AML-193 (cell line): Measurements from ENCODE around the gene FAM168B.

Experiments
- DNase-seq, 2 experiments: peaks; one replicate each; lab custom pipeline; 2025; lab: John Stamatoyannopoulos, UW

FAM168B gene

GRCh38 chr2:131055169-131056065 lies 37.8 kb downstream of the FAM168B start:
- DNase-seq, result no peak

- no peak for DNase-seq
Measured at GRCh38 chr2:131054488-131054887, 38.8 kb downstream of the FAM168B start.

- DNase-seq, result no peak
Measured at GRCh38 chr2:131052741-131053263, 40.5 kb downstream of the FAM168B start.

- no peak for DNase-seq
Measured at GRCh38 chr2:131050896-131051295, 42.4 kb downstream of the FAM168B start.

DNA sequence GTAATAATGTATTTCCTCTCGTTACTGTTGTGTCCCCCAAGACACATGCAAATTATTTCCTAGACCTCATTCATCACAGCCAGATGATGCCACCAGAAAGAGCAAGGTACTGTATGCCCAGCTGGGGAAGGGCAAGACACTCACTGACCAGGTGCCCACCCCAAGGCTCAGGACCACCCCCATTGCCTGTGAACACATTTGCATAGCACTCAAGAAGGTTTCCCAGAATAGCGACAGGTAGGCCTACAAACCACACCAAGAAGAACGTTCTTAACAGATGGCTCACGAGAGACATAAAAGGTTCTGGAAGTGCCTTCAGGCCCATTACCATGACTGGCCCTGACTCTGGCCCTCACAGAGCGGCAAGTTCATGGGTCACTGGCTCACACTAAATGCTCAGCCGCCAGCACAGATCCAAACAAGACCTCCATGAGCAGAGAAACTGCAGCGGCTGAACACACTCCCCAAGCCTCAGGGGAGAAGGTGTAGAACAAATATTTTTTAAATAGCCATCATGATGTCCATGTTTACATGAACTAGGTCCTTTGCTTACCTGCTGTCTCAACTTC lies 44.0 kb downstream of the FAM168B start:
- DNase-seq, result no peak

GRCh38 chr2:131048641-131049040 lies 44.6 kb downstream of the FAM168B start:
- no peak for DNase-seq

DNA sequence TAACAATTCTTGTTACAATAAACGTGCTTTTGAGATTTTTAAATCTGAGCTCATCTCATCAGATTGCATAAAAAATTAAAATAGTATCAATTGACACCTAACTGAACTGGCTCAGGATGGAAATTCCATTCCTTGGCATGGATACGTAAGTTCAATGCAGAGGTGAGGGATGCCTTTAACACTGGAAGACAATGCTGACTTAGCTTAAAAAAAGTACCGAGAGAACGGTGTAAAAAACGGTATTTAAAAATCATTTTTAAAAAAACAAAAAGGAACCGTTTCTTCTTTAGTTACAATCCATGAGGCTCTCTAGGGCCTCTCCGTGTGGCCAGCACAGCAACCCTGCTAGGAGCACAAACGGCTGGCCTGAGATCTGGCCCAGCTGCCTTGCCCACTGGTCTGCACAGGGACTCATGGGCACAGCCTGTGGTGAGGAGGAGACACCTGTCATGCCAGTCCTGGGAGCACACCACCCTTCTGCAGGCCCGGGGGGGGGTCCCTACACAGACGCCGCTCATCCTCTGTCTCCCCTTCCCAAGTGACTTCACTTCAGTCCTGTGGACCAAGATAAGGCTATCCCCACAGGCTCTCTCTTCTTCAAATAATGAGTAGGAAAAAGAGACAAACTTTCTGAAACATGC lies 45.2 kb downstream of the FAM168B start:
- no peak for DNase-seq

GRCh38 chr2:131046918-131047652 lies 46.2 kb downstream of the FAM168B start:
- no peak for DNase-seq

- DNase-seq, result no peak
Measured at GRCh38 chr2:131046028-131046917, 47.0 kb downstream of the FAM168B start.

DNA sequence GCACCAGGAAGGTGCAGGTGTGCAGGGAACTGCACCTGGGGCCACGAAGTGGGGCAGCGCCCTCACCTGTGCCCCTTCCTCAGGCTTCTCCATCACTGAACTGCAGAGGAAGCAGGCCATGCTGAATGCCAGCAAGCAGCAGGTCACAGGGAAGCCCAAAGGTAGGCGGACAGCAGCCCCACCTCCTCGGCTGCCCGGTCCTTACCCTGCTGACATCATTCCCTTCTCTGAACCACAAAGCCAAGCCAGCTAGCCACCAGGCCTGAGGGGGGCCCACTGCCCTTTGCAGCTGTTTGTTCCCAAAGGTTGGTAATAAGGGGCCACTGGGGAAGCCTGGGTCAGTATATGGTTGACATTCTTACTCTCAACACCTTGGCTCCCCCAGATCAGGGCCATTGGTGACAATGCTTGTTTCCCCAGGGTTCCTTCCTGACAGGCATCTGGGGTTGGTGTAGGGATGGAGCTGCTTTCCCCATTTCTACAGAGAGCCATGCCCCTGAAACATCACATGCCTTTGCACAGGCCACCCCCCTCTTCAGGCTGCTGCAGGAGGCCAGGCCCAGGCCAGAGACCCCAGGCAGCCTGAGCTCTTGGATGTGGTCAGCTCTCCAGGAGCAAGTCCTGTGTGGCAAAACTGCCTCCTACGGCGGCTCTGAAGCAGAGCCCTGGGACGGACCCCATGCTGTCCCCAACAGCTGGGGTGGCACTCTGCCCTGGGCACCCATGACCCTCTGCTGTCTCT lies 47.8 kb downstream of the FAM168B start:
- DNase-seq, result no peak

DNA sequence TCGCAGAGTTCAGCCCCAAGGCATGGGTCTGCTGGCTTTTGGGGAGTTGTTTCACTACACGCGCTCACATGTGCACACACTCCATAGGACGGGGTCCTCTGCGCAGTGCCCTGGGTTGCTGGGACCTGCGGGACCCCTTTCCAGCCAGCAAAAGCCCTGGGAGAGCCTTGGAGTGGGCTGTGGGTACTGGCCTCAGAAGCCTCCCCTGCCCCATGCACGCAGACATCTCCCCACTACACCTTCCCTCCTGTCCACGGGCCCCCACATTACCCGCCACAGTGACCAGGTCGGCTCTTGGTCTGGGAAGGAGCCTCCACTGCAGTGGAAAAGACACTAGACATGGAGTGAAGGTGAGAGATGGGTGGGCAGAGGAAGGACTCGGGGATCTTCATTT lies 48.5 kb downstream of the FAM168B start:
- DNase-seq, result no peak

DNA sequence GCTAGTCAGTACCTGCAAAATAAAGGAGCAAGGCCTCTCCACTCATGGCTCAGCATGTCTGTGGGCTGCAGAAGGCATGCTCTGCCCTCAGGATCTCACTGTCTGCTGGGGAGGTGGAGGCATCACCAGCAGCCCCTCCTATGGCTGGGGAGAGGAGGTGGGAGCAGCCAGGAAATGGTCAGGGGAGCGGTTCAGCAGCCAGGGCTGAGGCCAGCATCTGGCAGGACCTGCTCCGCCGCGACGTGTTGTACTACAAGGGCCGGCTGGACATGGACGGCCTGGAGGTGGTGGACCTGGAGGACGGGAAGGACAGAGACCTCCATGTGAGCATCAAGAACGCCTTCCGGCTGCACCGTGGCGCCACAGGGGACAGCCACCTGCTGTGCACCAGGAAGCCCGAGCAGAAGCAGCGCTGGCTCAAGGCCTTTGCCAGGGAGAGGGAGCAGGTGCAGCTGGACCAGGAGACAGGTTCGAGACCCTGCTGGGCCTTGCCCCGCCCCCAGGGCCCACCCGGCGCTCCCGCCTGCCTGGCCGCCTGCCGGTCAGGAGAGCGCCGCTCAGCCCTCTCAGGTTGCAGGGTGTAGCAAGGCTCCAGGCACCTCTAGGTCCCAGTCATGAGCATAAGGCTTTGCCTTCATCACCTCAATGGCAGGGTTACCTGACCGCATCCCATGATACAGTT lies 49.0 kb downstream of the FAM168B start:
- DNase-seq, result no peak

DNA sequence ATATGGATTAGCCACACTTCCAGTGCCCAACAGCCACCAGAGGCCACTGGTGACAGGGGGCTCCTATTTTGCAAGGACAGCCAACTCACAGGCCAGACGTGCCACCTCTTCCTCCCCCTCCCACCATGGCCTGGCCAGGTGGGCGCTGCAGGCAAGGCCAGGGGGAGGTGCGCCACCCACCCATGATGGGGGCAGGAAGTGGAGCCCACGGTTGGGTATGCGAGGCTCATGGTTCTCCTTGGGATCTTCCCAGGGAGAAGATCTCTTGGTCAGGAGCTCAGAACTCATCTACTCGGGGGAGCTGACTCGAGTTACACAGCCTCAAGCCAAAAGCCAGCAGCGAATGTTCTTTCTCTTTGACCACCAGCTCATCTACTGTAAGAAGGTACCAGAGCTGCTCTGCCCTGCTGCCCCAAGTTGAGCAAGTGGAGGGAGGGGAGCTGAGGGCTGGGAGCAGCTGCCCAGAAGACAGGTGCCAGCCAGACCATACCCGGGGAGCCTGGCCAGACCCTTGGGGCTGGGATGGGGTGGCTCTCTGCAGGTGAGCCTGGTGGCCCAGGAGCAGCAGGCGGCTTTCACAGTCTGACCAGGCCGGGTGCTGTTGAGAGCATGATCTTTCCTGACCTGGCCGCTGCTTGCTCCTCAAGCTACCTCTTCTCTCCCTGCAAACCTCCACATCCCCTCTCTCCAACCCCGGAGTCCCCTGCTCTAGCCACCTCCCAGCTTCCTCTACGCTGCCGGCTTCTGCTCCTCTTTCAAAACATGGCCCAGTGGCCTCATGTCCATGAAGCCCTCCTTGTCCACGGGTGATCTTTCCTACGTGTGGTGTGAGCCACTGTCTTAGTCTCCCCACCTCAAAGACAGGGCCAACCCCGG lies 49.8 kb downstream of the FAM168B start:
- DNase-seq, result no peak

DNA sequence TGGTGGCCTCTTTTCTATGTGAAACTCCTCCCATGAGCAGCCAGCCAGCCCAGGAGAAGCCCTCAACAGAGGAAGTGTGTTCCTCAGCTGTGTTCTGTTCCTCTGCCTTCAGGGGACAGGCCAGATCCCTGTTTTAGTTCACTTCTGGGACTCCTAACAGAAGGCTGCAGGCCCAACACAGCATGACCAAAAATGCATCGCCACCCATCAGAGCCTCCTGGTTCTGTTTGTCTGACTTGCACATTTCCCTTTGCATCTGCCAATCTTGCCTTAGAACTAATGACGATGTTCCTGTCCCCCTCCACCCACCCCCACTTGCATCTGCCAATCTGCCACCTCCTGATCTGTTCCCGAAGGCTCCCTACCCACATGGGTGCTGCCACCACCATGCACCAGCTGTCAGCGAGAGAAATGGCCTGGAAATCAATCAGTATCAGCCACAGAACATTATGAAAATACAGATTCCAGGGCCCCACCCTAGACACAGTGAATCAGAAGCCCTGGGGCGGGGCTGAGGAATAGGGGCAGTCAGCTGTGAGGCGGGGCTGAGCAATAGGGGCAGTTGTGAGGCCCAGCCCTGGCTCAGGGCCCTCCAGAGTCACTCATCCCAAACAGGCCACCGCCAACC lies 51.0 kb downstream of the FAM168B start:
- no peak for DNase-seq

- no peak for DNase-seq
Measured at GRCh38 chr2:131041402-131042147, 51.7 kb downstream of the FAM168B start.

GRCh38 chr2:131040661-131041401 lies 52.4 kb downstream of the FAM168B start:
- no peak for DNase-seq
